H9 (cell line): ENCODE measurements around the gene OTP. TPM values are rescaled to one million over a fixed set of nuclear protein-coding genes. Genes with fewer than 3 reads are reported as not detected.

ENCODE experiments used
- DNase-seq: peaks from one replicate; pipeline ENCODE4 v3.0.0-alpha.2; 2017
- H2AFZ ChIP-seq: one replicate; pipeline ENCODE4 v1.6.1; 2013; ENCODE audit warnings: mild to moderate bottlenecking, low read length, control low read depth, moderate library complexity
- H2AK5ac ChIP-seq: 2 replicates; pipeline ENCODE4 v1.6.1; 2013; ENCODE audit warnings: low read length, control low read depth, mixed read lengths; ENCODE audit not compliant: insufficient read length
- H2BK120ac ChIP-seq: one replicate; pipeline ENCODE4 v1.6.1; 2013; ENCODE audit warnings: low read depth, mild to moderate bottlenecking, low read length, control low read depth, inconsistent platforms; ENCODE audit not compliant: poor library complexity, severe bottlenecking
- H2BK12ac ChIP-seq: 2 replicates; pipeline ENCODE4 v1.6.1; 2013; ENCODE audit warnings: low read length, control low read depth, mixed read lengths, low read depth; ENCODE audit not compliant: insufficient read length
- H2BK15ac ChIP-seq: 2 replicates; pipeline ENCODE4 v1.6.1; 2013; ENCODE audit warnings: low read depth, low read length, control low read depth
- H2BK20ac ChIP-seq: one replicate; pipeline ENCODE4 v1.6.1; 2013; ENCODE audit warnings: low read depth, mild to moderate bottlenecking, low read length, control low read depth, inconsistent platforms; ENCODE audit not compliant: poor library complexity, severe bottlenecking
- H2BK5ac ChIP-seq: 2 replicates; pipeline ENCODE4 v1.6.1; 2013; ENCODE audit warnings: low read length, control low read depth, mixed read lengths; ENCODE audit not compliant: insufficient read length
- H3K14ac ChIP-seq: 2 replicates; pipeline ENCODE4 v1.6.1; 2013; ENCODE audit warnings: low read length, control low read depth; ENCODE audit not compliant: insufficient read depth
- H3K18ac ChIP-seq: 2 replicates; pipeline ENCODE4 v1.6.1; 2013; ENCODE audit warnings: low read depth, mild to moderate bottlenecking, mixed read lengths, low read length, control low read depth; ENCODE audit not compliant: insufficient read length
- H3K23ac ChIP-seq: 2 replicates; pipeline ENCODE4 v1.6.1; 2013; ENCODE audit warnings: low read length, control low read depth, mixed read lengths, low read depth; ENCODE audit not compliant: insufficient read length
- H3K23me2 ChIP-seq: 2 replicates; pipeline ENCODE4 v1.6.1; 2013; ENCODE audit warnings: low read depth, mild to moderate bottlenecking, mixed read lengths, low read length, control low read depth; ENCODE audit not compliant: insufficient read length, poor library complexity, severe bottlenecking
- H3K27ac ChIP-seq: 2 replicates; pipeline ENCODE4 v1.5.1; 2013; ENCODE audit warnings: low read length, control low read depth, mixed read lengths, low read depth; ENCODE audit not compliant: insufficient read length
- H3K27me3 ChIP-seq: 2 replicates; pipeline ENCODE4 v1.6.1; 2013; ENCODE audit warnings: low read length, control low read depth, inconsistent platforms; ENCODE audit not compliant: insufficient read depth
- H3K4ac ChIP-seq: 2 replicates; pipeline ENCODE4 v1.6.1; 2013; ENCODE audit warnings: low read depth, mild to moderate bottlenecking, control low read depth, inconsistent platforms, low read length, moderate library complexity
- H3K4me1 ChIP-seq: 2 replicates; pipeline ENCODE4 v1.6.1; 2013; ENCODE audit warnings: low read length, control low read depth, inconsistent platforms; ENCODE audit not compliant: insufficient read depth
- H3K4me2 ChIP-seq: 2 replicates; pipeline ENCODE4 v1.6.1; 2013; ENCODE audit warnings: low read length, control low read depth, mixed read lengths; ENCODE audit not compliant: insufficient read length, insufficient read depth
- H3K56ac ChIP-seq: 2 replicates; pipeline ENCODE4 v1.6.1; 2013; ENCODE audit warnings: low read depth, mild to moderate bottlenecking, mixed read lengths, low read length, control low read depth; ENCODE audit not compliant: insufficient read length
- H3K79me1 ChIP-seq: 2 replicates; pipeline ENCODE4 v1.6.1; 2013; ENCODE audit warnings: low read depth, mild to moderate bottlenecking, moderate library complexity, low read length, control low read depth, inconsistent platforms; ENCODE audit not compliant: insufficient read depth, poor library complexity, severe bottlenecking
- H3K79me2 ChIP-seq: 2 replicates; pipeline ENCODE4 v1.6.1; 2013; ENCODE audit warnings: low read length, control low read depth, inconsistent platforms; ENCODE audit not compliant: insufficient read depth
- H3K9ac ChIP-seq: 2 replicates; pipeline ENCODE4 v1.6.1; 2013; ENCODE audit warnings: low read length, control low read depth, mixed read lengths; ENCODE audit not compliant: insufficient read length; ENCODE audit errors: extremely low read depth
- H3K9me3 ChIP-seq: one replicate; pipeline ENCODE4 v1.6.1; 2013; ENCODE audit warnings: low read depth, low read length, inconsistent platforms; ENCODE audit not compliant: control insufficient read depth
- H3T11ph ChIP-seq: one replicate; pipeline ENCODE4 v1.6.1; 2013; ENCODE audit warnings: mild to moderate bottlenecking, low read length, control low read depth, inconsistent platforms
- H4K20me1 ChIP-seq: one replicate; pipeline ENCODE4 v1.6.1; 2013; ENCODE audit not compliant: control insufficient read depth, insufficient read length, insufficient read depth
- H4K5ac ChIP-seq: 2 replicates; pipeline ENCODE4 v1.6.1; 2013; ENCODE audit warnings: low read depth, mild to moderate bottlenecking, mixed read lengths, low read length, control low read depth; ENCODE audit not compliant: insufficient read length
- H4K8ac ChIP-seq: replicated peaks from 2 replicates; pipeline ENCODE4 v1.6.1; 2013; ENCODE audit warnings: low read length, control low read depth, mixed read lengths, low read depth; ENCODE audit not compliant: insufficient read length
- H4K91ac ChIP-seq: 2 replicates; pipeline ENCODE4 v1.6.1; 2013; ENCODE audit warnings: low read depth, mild to moderate bottlenecking, moderate library complexity, mixed read lengths, low read length, control low read depth; ENCODE audit not compliant: insufficient read length
- H3K27ac Mint-ChIP-seq, 3 experiments: 2 replicates in 2 of 3; 3 replicates in 1 of 3; pipeline ENCODE4 v1.8.0; 2020 to 2021; ENCODE audit warnings: mixed read lengths in 3 of 3, mild to moderate bottlenecking in 1 of 3, moderate library complexity in 1 of 3
- H3K27me3 Mint-ChIP-seq: 2 replicates; pipeline ENCODE4 v1.8.0; 2021; ENCODE audit warnings: low read depth, mild to moderate bottlenecking, moderate library complexity, mixed read lengths
- H3K36me3 Mint-ChIP-seq, 3 experiments: 2 replicates in 2 of 3; 3 replicates in 1 of 3; pipeline ENCODE4 v1.8.0; 2020 to 2021; ENCODE audit warnings: low read depth in 3 of 3, mixed read lengths in 3 of 3; ENCODE audit not compliant: insufficient read depth in 1 of 3
- H3K4me1 Mint-ChIP-seq, 2 experiments: 2 replicates each; pipeline ENCODE4 v1.8.0; 2020; ENCODE audit warnings: mixed read lengths in 2 of 2
- H3K4me3 Mint-ChIP-seq, 2 experiments: 2 replicates in 1 of 2; 3 replicates in 1 of 2; pipeline ENCODE4 v1.8.0; 2020 to 2021; ENCODE audit warnings: mild to moderate bottlenecking in 2 of 2, mixed read lengths in 2 of 2, moderate library complexity in 1 of 2
- H3K9me3 Mint-ChIP-seq, 2 experiments: 2 replicates in 1 of 2; 3 replicates in 1 of 2; pipeline ENCODE4 v1.8.0; 2020; ENCODE audit warnings: mild to moderate bottlenecking in 2 of 2, mixed read lengths in 2 of 2, moderate library complexity in 1 of 2
- WGBS: extraction: QIAGEN DNeasy Blood & Tissue Kit; methylation state at CpG from one replicate; pipeline ENCODE4 v1.1.7; 2013; ENCODE audit warnings: missing lambda C conversion rate, low lambda C conversion rate, mixed read lengths; ENCODE audit not compliant: insufficient read length; ENCODE audit errors: extremely low coverage; 5-methylcytosine and 5-hydroxymethylcytosine counted together
- total RNA-seq: library from RNA; stranded (reverse); gene quantifications from 2 replicates; pipeline ENCODE4 v1.2.1, GENCODE V29; 2021
- TF ChIP-seq, protein P1 (sequence below): fragments of 200-600 bp; sonication (generic); conservative IDR thresholded peaks from 3 replicates; pipeline ENCODE4 v1.8.0; 2021; ENCODE audit warnings: antibody characterized with exemption, mild to moderate bottlenecking

Gene OTP
- total RNA-seq, 1 experiment from 2014 or later = not detected

DNA sequence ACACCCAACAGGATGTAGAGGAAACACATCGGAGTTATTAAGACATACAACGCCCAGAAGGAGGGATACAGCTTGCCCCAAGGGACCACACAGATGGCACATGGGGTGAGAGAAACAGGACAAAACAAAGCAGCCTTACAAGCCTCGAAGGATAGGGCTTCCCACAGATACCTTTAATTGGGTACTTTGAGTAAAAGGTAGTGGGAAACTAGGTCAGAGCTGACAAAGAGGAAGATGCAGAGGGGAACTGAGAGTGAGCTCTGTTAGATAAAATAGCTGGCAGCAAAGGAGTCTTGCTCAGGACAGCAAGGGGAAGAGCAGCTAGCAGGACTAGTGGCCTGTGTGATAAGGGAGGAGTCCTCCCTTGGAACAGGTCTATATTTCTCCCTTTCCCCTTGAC lies 48.2 kb downstream of the OTP start:
- peaks cover 9% of the 10 kb centered on the region for H3K9me3 ChIP-seq
- H2BK120ac ChIP-seq = no peak overlapping the region
- peaks cover 22% of the 10 kb centered on the region for H3K27me3 Mint-ChIP-seq
- peaks cover 0 to 9% (median 0%) of the 10 kb centered on the region in 3 experiments; a peak in 3 of 7 replicates for H3K36me3 Mint-ChIP-seq
- no peaks in the 10 kb centered on the region for H3K79me1 ChIP-seq
- H3K18ac ChIP-seq = no peak overlapping the region
- H2BK20ac ChIP-seq = no peak overlapping the region
- H3K27ac Mint-ChIP-seq = no peak overlapping the region; a peak in 1 of 7 replicates
- H2AFZ ChIP-seq = no peak overlapping the region
- H2BK15ac ChIP-seq = no peak overlapping the region
- no peaks in the 10 kb centered on the region for H3K4me1 Mint-ChIP-seq
- no peaks in the 10 kb centered on the region for H3K23me2 ChIP-seq
- H3K4me3 Mint-ChIP-seq = no peak overlapping the region
- no peak overlapping the region for H3K27ac ChIP-seq
- no peaks in the 10 kb centered on the region for H3K79me2 ChIP-seq
- no peaks in the 10 kb centered on the region for H3K4me1 ChIP-seq
- no peak overlapping the region for H3K56ac ChIP-seq
- H4K20me1 ChIP-seq = no peaks in the 10 kb centered on the region
- H4K5ac ChIP-seq = no peak overlapping the region
- no CpG with 5 or more reads among the region's 3 CpGs for WGBS
- H4K91ac ChIP-seq = no peak overlapping the region
- H3K9me3 Mint-ChIP-seq = peaks cover 10 to 13% of the 10 kb centered on the region in 2 experiments
- no peak overlapping the region for H3K9ac ChIP-seq
- no peak overlapping the region for H4K8ac ChIP-seq
- no peak overlapping the region for H3K23ac ChIP-seq
- H3K4ac ChIP-seq = no peak overlapping the region
- no peaks in the 10 kb centered on the region for H3K27me3 ChIP-seq
- H2AK5ac ChIP-seq = no peak overlapping the region
- no peak overlapping the region for H3K4me2 ChIP-seq
- no peak for DNase-seq
- no peak overlapping the region for H3T11ph ChIP-seq
- TF ChIP-seq, protein P1, sequence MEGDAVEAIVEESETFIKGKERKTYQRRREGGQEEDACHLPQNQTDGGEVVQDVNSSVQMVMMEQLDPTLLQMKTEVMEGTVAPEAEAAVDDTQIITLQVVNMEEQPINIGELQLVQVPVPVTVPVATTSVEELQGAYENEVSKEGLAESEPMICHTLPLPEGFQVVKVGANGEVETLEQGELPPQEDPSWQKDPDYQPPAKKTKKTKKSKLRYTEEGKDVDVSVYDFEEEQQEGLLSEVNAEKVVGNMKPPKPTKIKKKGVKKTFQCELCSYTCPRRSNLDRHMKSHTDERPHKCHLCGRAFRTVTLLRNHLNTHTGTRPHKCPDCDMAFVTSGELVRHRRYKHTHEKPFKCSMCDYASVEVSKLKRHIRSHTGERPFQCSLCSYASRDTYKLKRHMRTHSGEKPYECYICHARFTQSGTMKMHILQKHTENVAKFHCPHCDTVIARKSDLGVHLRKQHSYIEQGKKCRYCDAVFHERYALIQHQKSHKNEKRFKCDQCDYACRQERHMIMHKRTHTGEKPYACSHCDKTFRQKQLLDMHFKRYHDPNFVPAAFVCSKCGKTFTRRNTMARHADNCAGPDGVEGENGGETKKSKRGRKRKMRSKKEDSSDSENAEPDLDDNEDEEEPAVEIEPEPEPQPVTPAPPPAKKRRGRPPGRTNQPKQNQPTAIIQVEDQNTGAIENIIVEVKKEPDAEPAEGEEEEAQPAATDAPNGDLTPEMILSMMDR = no peak
- no peak overlapping the region for H3K14ac ChIP-seq
- H2BK12ac ChIP-seq = no peak overlapping the region
- H2BK5ac ChIP-seq = no peak overlapping the region
